ENCODE measurements around the gene KATNAL1. TPM values are rescaled to one million over a fixed set of nuclear protein-coding genes. Genes with fewer than 3 reads are reported as not detected.

KATNAL1 gene
- polyA plus RNA-seq, 1 donor (not counting 4 experiments of a cell fraction or from before 2014, with no cell fraction given): 10.1 TPM

- FAIRE-seq (no peak), DNase-seq (ENCODE audit: low read depth, low spot score) (no peak)
- H3K9me1 ChIP-seq (ENCODE audit: control insufficient read depth, extremely low read depth, insufficient read depth, low read length): no peaks in the 10 kb centered on the region
- no peak overlapping the region for H3K27ac ChIP-seq (ENCODE audit: control insufficient read depth, insufficient read depth, low read length)
- H3K4me2 ChIP-seq (ENCODE audit: control insufficient read depth, extremely low read depth, insufficient read depth, low read depth, low read length): no peak overlapping the region
- peaks cover 0 to 3% of the 10 kb centered on the region in 2 experiments for H3K36me3 ChIP-seq (ENCODE audit: control insufficient read depth in 2 of 2, extremely low read depth in 1 of 2, insufficient read depth in 2 of 2, low read length in 2 of 2)
- peaks cover 3% of the 10 kb centered on the region for H3K79me2 ChIP-seq (ENCODE audit: control insufficient read depth, insufficient read depth, low read length)
- no peaks in the 10 kb centered on the region for H4K20me1 ChIP-seq (ENCODE audit: control insufficient read depth, extremely low read depth, insufficient read depth, low read length)
- H3K4me1 ChIP-seq (ENCODE audit: control insufficient read depth, extremely low read depth, insufficient read depth, low read length): no peaks in the 10 kb centered on the region
- no peaks in the 10 kb centered on the region for H3K27me3 ChIP-seq (ENCODE audit: control insufficient read depth, extremely low read depth, insufficient read depth, low read length)
- H2AFZ ChIP-seq (ENCODE audit: control insufficient read depth, low read length): no peak overlapping the region
- H3K9me3 ChIP-seq (ENCODE audit: control insufficient read depth, low read depth, low read length): no peaks in the 10 kb centered on the region
- H3K4me3 ChIP-seq (ENCODE audit: control insufficient read depth in 2 of 3, extremely low read depth in 1 of 3, insufficient read depth in 2 of 3, low read depth in 1 of 3, low read length in 3 of 3): no peak overlapping the region
- H3K9ac ChIP-seq (ENCODE audit: control insufficient read depth, extremely low read depth, insufficient read depth, low read length): no peak overlapping the region
- dilution Hi-C loops (cut with MboI; ENCODE audit: extremely low pct_ligation_motif_present, low sequenced_read_pairs): no loop called here
- no peak for TF ChIP-seq EZH2 (IDR thresholded peaks at IDR 0.05; ENCODE audit: low read length)
- TF ChIP-seq, protein P1, sequence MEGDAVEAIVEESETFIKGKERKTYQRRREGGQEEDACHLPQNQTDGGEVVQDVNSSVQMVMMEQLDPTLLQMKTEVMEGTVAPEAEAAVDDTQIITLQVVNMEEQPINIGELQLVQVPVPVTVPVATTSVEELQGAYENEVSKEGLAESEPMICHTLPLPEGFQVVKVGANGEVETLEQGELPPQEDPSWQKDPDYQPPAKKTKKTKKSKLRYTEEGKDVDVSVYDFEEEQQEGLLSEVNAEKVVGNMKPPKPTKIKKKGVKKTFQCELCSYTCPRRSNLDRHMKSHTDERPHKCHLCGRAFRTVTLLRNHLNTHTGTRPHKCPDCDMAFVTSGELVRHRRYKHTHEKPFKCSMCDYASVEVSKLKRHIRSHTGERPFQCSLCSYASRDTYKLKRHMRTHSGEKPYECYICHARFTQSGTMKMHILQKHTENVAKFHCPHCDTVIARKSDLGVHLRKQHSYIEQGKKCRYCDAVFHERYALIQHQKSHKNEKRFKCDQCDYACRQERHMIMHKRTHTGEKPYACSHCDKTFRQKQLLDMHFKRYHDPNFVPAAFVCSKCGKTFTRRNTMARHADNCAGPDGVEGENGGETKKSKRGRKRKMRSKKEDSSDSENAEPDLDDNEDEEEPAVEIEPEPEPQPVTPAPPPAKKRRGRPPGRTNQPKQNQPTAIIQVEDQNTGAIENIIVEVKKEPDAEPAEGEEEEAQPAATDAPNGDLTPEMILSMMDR (optimal IDR thresholded peaks at IDR 0.05 in 1 of 3, IDR thresholded peaks at IDR 0.05 in 1 of 3, conservative IDR thresholded peaks at IDR 0.05 in 1 of 3; ENCODE audit: extremely low read depth in 1 of 3, insufficient read depth in 2 of 3, low read length in 3 of 3): no peak
These were observed 95.1 kb downstream of the KATNAL1 start for GRCh38 chr13:30212256-30212655.

GRCh38 chr13:30211745-30212144, 95.6 kb downstream of the KATNAL1 start:
- H2AFZ ChIP-seq (ENCODE audit: control insufficient read depth, low read length): no peak overlapping the region
- H3K79me2 ChIP-seq (ENCODE audit: control insufficient read depth, insufficient read depth, low read length): peaks cover 3% of the 10 kb centered on the region
- dilution Hi-C loops (cut with MboI; ENCODE audit: extremely low pct_ligation_motif_present, low sequenced_read_pairs): no loop called here
- H3K27me3 ChIP-seq (ENCODE audit: control insufficient read depth, extremely low read depth, insufficient read depth, low read length): no peaks in the 10 kb centered on the region
- no peaks in the 10 kb centered on the region for H3K4me1 ChIP-seq (ENCODE audit: control insufficient read depth, extremely low read depth, insufficient read depth, low read length)
- H3K9ac ChIP-seq (ENCODE audit: control insufficient read depth, extremely low read depth, insufficient read depth, low read length): no peak overlapping the region
- no peaks in the 10 kb centered on the region for H3K9me1 ChIP-seq (ENCODE audit: control insufficient read depth, extremely low read depth, insufficient read depth, low read length)
- H3K36me3 ChIP-seq (ENCODE audit: control insufficient read depth in 2 of 2, extremely low read depth in 1 of 2, insufficient read depth in 2 of 2, low read length in 2 of 2): peaks cover 0 to 3% of the 10 kb centered on the region in 2 experiments
- H4K20me1 ChIP-seq (ENCODE audit: control insufficient read depth, extremely low read depth, insufficient read depth, low read length): no peaks in the 10 kb centered on the region
- DNase-seq (ENCODE audit: low read depth, low spot score): no peak
- TF ChIP-seq, protein P1 (optimal IDR thresholded peaks at IDR 0.05 in 1 of 3, IDR thresholded peaks at IDR 0.05 in 1 of 3, conservative IDR thresholded peaks at IDR 0.05 in 1 of 3; ENCODE audit: extremely low read depth in 1 of 3, insufficient read depth in 2 of 3, low read length in 3 of 3): no peak
- no peak for TF ChIP-seq EZH2 (IDR thresholded peaks at IDR 0.05; ENCODE audit: low read length)
- H3K27ac ChIP-seq (ENCODE audit: control insufficient read depth, insufficient read depth, low read length): no peak overlapping the region
- FAIRE-seq: no peak
- no peak overlapping the region for H3K4me2 ChIP-seq (ENCODE audit: control insufficient read depth, extremely low read depth, insufficient read depth, low read depth, low read length)
- H3K4me3 ChIP-seq (ENCODE audit: control insufficient read depth in 2 of 3, extremely low read depth in 1 of 3, insufficient read depth in 2 of 3, low read depth in 1 of 3, low read length in 3 of 3): no peak overlapping the region
- no peaks in the 10 kb centered on the region for H3K9me3 ChIP-seq (ENCODE audit: control insufficient read depth, low read depth, low read length)
